ENCODE data around the gene PARD3B. TPM values are rescaled to one million over a fixed set of nuclear protein-coding genes. Genes with fewer than 3 reads are reported as not detected.

The PARD3B gene
- total RNA-seq, 4 donors from 2014 or later = 21.8 to 85.6 (median 36.1) TPM

GRCh38 chr2:205197468-205198139, 652.3 kb downstream of the PARD3B start:
- DNase-seq = no peak
- intact Hi-C loops (cut with DNase I; ENCODE audit: low total_unique reads) = no loop called here
- Histone ChIP-seq H3K27me3 (no peaks in the 10 kb centered on the region), H3K36me3 (no peaks in the 10 kb centered on the region), H3K9me3 (no peaks in the 10 kb centered on the region), H3K4me3 (no peak overlapping the region), H3K4me1 (no peaks in the 10 kb centered on the region), H3K27ac (no peak overlapping the region)
- TF ChIP-seq, protein P1, sequence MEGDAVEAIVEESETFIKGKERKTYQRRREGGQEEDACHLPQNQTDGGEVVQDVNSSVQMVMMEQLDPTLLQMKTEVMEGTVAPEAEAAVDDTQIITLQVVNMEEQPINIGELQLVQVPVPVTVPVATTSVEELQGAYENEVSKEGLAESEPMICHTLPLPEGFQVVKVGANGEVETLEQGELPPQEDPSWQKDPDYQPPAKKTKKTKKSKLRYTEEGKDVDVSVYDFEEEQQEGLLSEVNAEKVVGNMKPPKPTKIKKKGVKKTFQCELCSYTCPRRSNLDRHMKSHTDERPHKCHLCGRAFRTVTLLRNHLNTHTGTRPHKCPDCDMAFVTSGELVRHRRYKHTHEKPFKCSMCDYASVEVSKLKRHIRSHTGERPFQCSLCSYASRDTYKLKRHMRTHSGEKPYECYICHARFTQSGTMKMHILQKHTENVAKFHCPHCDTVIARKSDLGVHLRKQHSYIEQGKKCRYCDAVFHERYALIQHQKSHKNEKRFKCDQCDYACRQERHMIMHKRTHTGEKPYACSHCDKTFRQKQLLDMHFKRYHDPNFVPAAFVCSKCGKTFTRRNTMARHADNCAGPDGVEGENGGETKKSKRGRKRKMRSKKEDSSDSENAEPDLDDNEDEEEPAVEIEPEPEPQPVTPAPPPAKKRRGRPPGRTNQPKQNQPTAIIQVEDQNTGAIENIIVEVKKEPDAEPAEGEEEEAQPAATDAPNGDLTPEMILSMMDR (IDR thresholded peaks at IDR 0.05) = no peak
- no peak for TF ChIP-seq POLR2A (IDR thresholded peaks at IDR 0.05)

DNA sequence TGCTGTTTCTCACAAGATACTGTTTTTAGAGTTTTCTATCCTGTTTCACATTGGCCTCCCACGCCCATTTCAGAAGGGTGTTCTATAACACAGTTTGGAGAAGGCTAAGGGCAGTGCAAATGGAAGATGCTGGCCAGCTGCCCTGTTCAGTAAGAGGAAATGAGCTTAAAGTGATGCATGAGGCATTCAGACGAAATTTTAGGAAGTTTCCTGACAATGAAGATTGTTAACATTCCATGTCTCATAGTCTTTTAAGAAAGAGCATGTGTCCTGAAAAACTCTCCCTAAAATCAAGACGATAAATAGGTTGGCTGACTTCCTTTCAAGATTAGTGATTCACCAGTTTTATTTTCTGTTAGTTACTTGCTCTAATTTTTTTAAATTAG, 652.9 kb downstream of the PARD3B start:
- intact Hi-C loops (cut with DNase I; ENCODE audit: low total_unique reads) = no loop called here
- no peaks in the 10 kb centered on the region for H3K36me3 ChIP-seq
- peak in 1 of 2 donors; percentile 20 for DNase-seq

GRCh38 chr2:205199165-205199850, 654.0 kb downstream of the PARD3B start:
- intact Hi-C loops (cut with DNase I; ENCODE audit: low total_unique reads) = no loop called here

More for the DNA sequence above, 652.9 kb downstream of the PARD3B start:
- no peaks in the 10 kb centered on the region for H3K27me3 ChIP-seq
- no peak overlapping the region for H3K4me3 ChIP-seq
- TF ChIP-seq, protein P1 (IDR thresholded peaks at IDR 0.05) = no peak
- TF ChIP-seq POLR2A (IDR thresholded peaks at IDR 0.05) = no peak
- H3K9me3 ChIP-seq = no peaks in the 10 kb centered on the region
- H3K27ac ChIP-seq = no peak overlapping the region
- H3K4me1 ChIP-seq = no peaks in the 10 kb centered on the region

DNA sequence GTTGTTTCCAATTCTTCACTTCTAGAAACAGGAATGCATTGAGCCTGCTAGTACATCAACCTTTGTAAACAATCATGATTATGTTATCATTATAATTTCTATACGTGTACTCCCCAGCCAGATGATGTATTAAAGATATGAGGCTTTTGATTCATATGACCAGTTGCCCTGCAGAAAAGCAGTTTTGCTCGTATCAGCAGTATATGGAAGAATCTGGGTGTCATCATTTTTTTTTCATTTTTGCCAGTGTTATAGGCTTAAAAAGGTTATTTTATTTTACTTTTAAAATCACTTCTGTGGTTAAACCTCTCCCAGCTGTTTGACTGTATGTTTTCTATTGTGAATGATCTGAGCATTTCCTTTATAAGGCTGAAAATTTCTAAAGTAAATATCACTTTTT, 665.2 kb downstream of the PARD3B start:
- Histone ChIP-seq H3K9me3 (no peaks in the 10 kb centered on the region), H3K4me1 (no peaks in the 10 kb centered on the region), H3K36me3 (no peaks in the 10 kb centered on the region), H3K4me3 (no peak overlapping the region), H3K27me3 (no peaks in the 10 kb centered on the region), H3K27ac (no peak overlapping the region)
- intact Hi-C loops (cut with DNase I; ENCODE audit: low total_unique reads) = no loop called here
- no peak for DNase-seq
- TF ChIP-seq, protein P1 (IDR thresholded peaks at IDR 0.05) = no peak
- TF ChIP-seq POLR2A (IDR thresholded peaks at IDR 0.05) = no peak

More at GRCh38 chr2:205199165-205199850, 654.0 kb downstream of the PARD3B start:
- H3K27me3 ChIP-seq = no peaks in the 10 kb centered on the region
- no peak for DNase-seq
- no peaks in the 10 kb centered on the region for H3K36me3 ChIP-seq
- H3K4me3 ChIP-seq = no peak overlapping the region
- no peak overlapping the region for H3K27ac ChIP-seq
- no peaks in the 10 kb centered on the region for H3K9me3 ChIP-seq
- H3K4me1 ChIP-seq = no peaks in the 10 kb centered on the region
- TF ChIP-seq, protein P1 (IDR thresholded peaks at IDR 0.05) = no peak
- TF ChIP-seq POLR2A (IDR thresholded peaks at IDR 0.05) = no peak

DNA sequence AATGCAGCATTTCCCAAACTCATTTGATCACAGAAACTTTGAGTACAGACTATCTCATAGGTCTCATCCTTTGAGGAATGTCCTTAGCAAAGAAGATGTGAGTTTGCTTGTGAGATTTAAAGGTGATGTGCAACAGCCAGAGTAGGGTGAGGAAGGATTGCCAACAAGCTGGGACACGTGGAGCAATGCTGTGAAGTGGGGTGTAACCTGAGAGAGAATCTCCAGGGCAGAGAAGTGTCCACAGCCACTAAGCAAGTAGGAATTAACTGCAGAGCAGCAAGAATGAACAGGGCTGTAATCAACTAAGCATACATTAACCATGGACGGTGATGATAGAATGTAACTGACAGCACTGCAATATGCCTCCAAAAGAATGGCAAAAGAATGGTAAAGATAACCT, 667.1 kb downstream of the PARD3B start:
- no peaks in the 10 kb centered on the region for H3K9me3 ChIP-seq
- no peaks in the 10 kb centered on the region for H3K27me3 ChIP-seq
- no peak overlapping the region for H3K27ac ChIP-seq
- DNase-seq = no peak
- intact Hi-C loops (cut with DNase I; ENCODE audit: low total_unique reads) = no loop called here
- TF ChIP-seq, protein P1 (IDR thresholded peaks at IDR 0.05) = no peak
- H3K4me3 ChIP-seq = no peak overlapping the region
- H3K4me1 ChIP-seq = no peaks in the 10 kb centered on the region
- no peaks in the 10 kb centered on the region for H3K36me3 ChIP-seq
